Transverse colon (tissue), 4 donors: ENCODE results near the gene C1orf159. TPM values are rescaled to one million over a fixed set of nuclear protein-coding genes. Genes with fewer than 3 reads are reported as not detected.
"Not testable (repeated sequence)": the region's sequence is repeated elsewhere in the genome, so short reads cannot be mapped to it uniquely, and the experiment has no call there.

Experiments
- DNase-seq: peaks from one replicate; pipeline ENCODE4 v3.0.0-alpha.2; 2019
- H3K27ac ChIP-seq, 4 donors: fragments of 200-600 bp; sonication (generic); 2 replicates each; pipeline ENCODE4 v1.5.1; 2016 to 2018; ENCODE audit warnings: inconsistent platforms in 4 of 4
- H3K27me3 ChIP-seq: fragments of 200-600 bp; sonication (generic); 2 replicates; pipeline ENCODE4 v1.5.1; 2017; ENCODE audit warnings: inconsistent platforms
- H3K36me3 ChIP-seq, 4 donors: fragments of 200-600 bp; sonication (generic); 2 replicates each; pipeline ENCODE4 v1.5.1; 2017 to 2019; ENCODE audit warnings: inconsistent platforms in 4 of 4
- H3K4me1 ChIP-seq, 4 donors: fragments of 200-600 bp; sonication (generic); 2 replicates each; pipeline ENCODE4 v1.5.1; 2017 to 2020; ENCODE audit warnings: inconsistent platforms in 4 of 4
- H3K4me3 ChIP-seq, 4 donors: fragments of 200-600 bp; sonication (generic); 1 replicate in 1 of 4; 2 replicates in 3 of 4; pipeline versions ENCODE4 v1.5.1 to v1.6.1; 2017 to 2019; ENCODE audit warnings: inconsistent platforms in 4 of 4
- H3K9me3 ChIP-seq, 2 donors: fragments of 200-600 bp; sonication (generic); 2 replicates each; pipeline ENCODE4 v1.5.1; 2017 to 2019; ENCODE audit warnings: inconsistent platforms in 2 of 2
- EP300 ChIP-seq: sonication (generic); formaldehyde crosslinking; IDR thresholded peaks from one replicate; pipeline ENCODE4 v1.6.1; 2017; ENCODE audit warnings: antibody characterized with exemption, low read depth
- POLR2A ChIP-seq: fragments of 450-650 bp; IDR thresholded peaks from one replicate; pipeline ENCODE4 v1.6.1; 2016; ENCODE audit warnings: antibody characterized with exemption, mild to moderate bottlenecking, moderate library complexity
- POLR2AphosphoS5 ChIP-seq, 3 donors: sonication (generic); formaldehyde crosslinking; IDR thresholded peaks; one replicate each; pipeline ENCODE4 v1.6.1; 2016; ENCODE audit warnings: antibody characterized with exemption in 3 of 3
- WGBS, 2 donors: methylation state at CpG; one replicate each; pipeline ENCODE4 v1.1.5; 2018; ENCODE audit warnings: low coverage in 1 of 2; 5-methylcytosine and 5-hydroxymethylcytosine counted together
- in situ Hi-C, 4 donors: fragments of 200-750 bp; cut with MboI; loops; one replicate each; pipeline versions ENCODE4 v1.15.0 to v1.15.1; 2017; ENCODE audit warnings: low sequenced_read_pairs in 3 of 4, low pct_ligation_motif_present in 1 of 4, low pct_unique_long_range_greater_than_20kb in 1 of 4
- intact Hi-C: fragments of 100-400 bp; cut with DNase I; formaldehyde crosslinking; loops from one replicate; pipeline ENCODE4 v1.15.1; 2023; ENCODE audit warnings: low total_unique reads
- total RNA-seq, 4 donors: library from RNA; depleted of rRNA; stranded (reverse); fragments of >200 nt; gene quantifications; one replicate each; pipeline ENCODE4 v1.1.0, GENCODE V29; 2016
- TF ChIP-seq, protein P1 (sequence below), 5 experiments: fragments of 200-600 bp in 3 of 5; fragments of 450-650 bp in 2 of 5; sonication (generic) in 3 of 5; IDR thresholded peaks; 1 replicate in 2 of 5; 2 replicates in 3 of 5; pipeline ENCODE4 v1.5.1; 2016 to 2017; ENCODE audit warnings: antibody characterized with exemption in 5 of 5, inconsistent platforms in 3 of 5, mild to moderate bottlenecking in 2 of 5, moderate library complexity in 1 of 5

Gene C1orf159
- total RNA-seq, 4 donors from 2014 or later: 23.6 to 108 (median 47.3) TPM

DNA sequence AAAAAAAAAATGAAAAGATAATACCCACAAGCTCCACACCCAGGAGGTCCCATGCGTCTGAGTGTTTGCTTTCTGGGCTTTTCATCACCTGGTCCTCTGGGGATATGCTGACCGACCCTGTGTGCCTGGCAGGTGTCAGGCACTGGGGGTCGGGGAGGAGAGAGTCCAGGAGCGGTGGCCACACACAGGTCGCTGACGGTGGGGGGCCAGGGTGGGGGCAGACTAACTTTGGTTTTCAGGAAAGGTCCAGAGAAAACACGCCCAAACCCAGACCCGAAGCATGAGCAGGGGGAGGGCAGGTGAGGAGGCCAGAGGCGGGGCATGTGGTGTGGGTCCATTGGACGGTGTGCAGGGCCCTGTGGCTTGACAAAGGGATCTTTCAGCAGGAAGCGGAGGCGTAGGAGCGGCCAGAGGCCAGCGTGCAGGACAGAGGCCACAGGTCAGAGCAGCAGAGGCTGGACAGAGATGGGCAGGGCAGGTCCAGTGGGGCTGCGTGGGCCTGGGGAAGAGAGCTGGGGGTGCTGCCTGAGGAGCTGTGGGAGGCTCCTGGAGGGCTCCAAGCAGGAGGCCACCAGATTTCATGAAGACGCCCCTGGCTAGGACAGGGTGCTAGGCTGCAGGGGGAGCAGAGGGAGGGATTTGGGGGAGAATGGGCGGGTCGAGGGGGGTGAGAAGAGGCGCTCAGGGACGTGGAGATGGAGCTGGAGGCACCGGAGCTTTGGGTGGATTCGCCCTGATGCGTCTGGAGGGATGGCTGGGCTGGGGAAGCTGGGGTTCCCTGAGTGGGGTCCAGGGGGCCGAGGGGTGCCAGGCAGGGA is 57.6 kb downstream of the C1orf159 start:
- no peak overlapping the region for H3K27ac ChIP-seq
- DNase-seq: no peak
- peaks cover 66% of the 10 kb centered on the region for H3K27me3 ChIP-seq
- no peaks in the 10 kb centered on the region for H3K9me3 ChIP-seq
- H3K4me1 ChIP-seq: peaks cover 9 to 33% (median 26%) of the 10 kb centered on the region in 4 donors
- peak overlapping the region in 1 of 4 donors; percentile 67 for H3K4me3 ChIP-seq
- no peak for TF ChIP-seq POLR2A
- TF ChIP-seq EP300: no peak
- no peak for TF ChIP-seq POLR2AphosphoS5 (IDR thresholded peaks at IDR 0.05)
- TF ChIP-seq, protein P1, sequence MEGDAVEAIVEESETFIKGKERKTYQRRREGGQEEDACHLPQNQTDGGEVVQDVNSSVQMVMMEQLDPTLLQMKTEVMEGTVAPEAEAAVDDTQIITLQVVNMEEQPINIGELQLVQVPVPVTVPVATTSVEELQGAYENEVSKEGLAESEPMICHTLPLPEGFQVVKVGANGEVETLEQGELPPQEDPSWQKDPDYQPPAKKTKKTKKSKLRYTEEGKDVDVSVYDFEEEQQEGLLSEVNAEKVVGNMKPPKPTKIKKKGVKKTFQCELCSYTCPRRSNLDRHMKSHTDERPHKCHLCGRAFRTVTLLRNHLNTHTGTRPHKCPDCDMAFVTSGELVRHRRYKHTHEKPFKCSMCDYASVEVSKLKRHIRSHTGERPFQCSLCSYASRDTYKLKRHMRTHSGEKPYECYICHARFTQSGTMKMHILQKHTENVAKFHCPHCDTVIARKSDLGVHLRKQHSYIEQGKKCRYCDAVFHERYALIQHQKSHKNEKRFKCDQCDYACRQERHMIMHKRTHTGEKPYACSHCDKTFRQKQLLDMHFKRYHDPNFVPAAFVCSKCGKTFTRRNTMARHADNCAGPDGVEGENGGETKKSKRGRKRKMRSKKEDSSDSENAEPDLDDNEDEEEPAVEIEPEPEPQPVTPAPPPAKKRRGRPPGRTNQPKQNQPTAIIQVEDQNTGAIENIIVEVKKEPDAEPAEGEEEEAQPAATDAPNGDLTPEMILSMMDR (IDR thresholded peaks at IDR 0.05): no peak
- H3K36me3 ChIP-seq: no peaks in the 10 kb centered on the region
- 0 to 13% methylated on average over 9 to 24 of the region's 24 CpGs for WGBS, 2 donors
- in situ Hi-C loops: no loop called here
- intact Hi-C loops: no loop called here

DNA sequence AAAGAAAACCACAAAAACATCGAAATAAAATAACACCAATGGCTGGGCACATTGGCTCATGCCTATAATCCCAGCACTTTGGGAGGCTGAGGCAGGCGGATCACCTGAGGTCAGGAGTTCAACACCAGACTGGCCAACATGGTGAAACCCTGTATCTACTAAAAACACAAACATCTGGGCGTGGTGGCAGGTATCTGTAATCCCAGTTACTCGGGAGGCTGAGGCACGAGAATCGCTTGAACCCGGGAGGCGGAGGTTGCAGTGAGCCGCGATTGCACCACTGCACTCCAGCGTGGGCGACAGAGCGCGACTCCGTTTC is 58.2 kb downstream of the C1orf159 start:
- H3K9me3 ChIP-seq, DNase-seq, H3K36me3 ChIP-seq, in situ Hi-C loops, H3K4me3 ChIP-seq, intact Hi-C loops, H3K27ac ChIP-seq: not testable (repeated sequence)
- 50 to 55% methylated on average over 2 to 15 of the region's 15 CpGs for WGBS, 2 donors
- peaks cover 60% of the 10 kb centered on the region for H3K27me3 ChIP-seq
- peaks cover 9 to 33% (median 26%) of the 10 kb centered on the region in 4 donors for H3K4me1 ChIP-seq

DNA sequence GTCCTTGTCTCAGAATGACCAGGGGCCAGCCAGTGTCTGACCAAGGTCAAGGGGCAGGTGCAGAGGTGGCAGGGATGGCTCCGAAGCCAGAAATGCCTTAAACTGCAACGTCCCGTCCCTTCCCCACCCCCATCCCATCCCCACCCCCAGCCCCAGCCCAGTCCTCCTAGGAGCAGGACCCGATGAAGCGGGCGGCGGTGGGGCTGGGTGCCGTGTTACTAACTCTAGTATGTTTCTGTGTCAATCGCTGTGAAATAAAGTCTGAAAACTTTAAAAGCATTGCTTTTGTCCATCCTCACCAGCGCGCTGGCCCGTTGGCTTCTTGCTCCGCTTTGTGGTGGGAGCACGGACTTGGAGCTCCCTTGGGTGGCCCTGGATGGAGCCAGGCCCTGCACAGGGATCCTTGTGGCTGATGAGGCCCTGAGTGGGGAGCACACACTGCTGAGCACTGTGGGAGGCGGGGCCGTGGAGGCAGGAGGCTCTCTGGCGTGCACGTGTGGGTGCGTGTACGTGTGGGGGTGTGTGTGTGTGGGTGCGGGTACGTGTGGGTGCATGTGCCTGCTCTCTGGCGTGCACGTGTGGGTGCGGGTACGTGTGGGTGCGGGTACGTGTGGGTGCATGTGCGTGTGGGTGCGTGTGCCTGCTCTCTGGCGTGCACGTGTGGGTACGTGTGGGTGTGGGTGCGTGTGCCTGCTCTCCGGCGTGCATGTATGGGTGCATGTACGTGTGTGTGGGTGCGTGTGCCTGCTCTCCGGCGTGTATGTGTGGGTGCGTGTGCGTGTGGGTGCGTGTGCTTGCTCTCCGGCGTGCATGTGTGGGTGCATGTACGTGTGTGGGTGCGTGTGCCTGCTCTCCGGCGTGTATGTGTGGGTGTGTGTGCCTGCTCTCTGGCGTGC is 59.8 kb downstream of the C1orf159 start:
- TF ChIP-seq, protein P1 (IDR thresholded peaks at IDR 0.05): no peak
- TF ChIP-seq POLR2AphosphoS5 (IDR thresholded peaks at IDR 0.05): no peak
- no peak for TF ChIP-seq POLR2A
- no peak for TF ChIP-seq EP300
- Histone ChIP-seq H3K4me1 (peaks cover 9 to 26% (median 20%) of the 10 kb centered on the region in 4 donors), H3K4me3 (no peak overlapping the region), H3K9me3 (no peaks in the 10 kb centered on the region), H3K27me3 (peaks cover 45% of the 10 kb centered on the region), H3K36me3 (no peaks in the 10 kb centered on the region), H3K27ac (no peak overlapping the region)
- 85% methylated on average over 47 of the region's 50 CpGs; no CpG with 5 or more reads in 1 of the 2 donors for WGBS, 2 donors
- in situ Hi-C loops (no loop called here), intact Hi-C loops (no loop called here)
- no peak for DNase-seq

DNA sequence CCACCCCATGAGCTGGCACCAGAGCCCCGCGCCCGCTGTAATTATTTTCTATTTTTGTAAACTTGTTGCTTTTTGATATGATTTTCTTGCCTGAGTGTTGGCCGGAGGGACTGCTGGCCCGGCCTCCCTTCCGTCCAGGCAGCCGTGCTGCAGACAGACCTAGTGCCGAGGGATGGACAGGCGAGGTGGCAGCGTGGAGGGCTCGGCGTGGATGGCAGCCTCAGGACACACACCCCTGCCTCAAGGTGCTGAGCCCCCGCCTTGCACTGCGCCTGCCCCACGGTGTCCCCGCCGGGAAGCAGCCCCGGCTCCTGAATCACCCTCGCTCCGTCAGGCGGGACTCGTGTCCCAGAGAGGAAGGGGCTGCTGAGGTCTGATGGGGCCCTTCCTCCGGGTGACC is 60.9 kb downstream of the C1orf159 start:
- Histone ChIP-seq H3K36me3 (no peaks in the 10 kb centered on the region), H3K4me1 (peaks cover 9 to 27% (median 18%) of the 10 kb centered on the region in 4 donors), H3K27ac (no peak overlapping the region), H3K9me3 (no peaks in the 10 kb centered on the region), H3K27me3 (peaks cover 34% of the 10 kb centered on the region), H3K4me3 (no peak overlapping the region)
- no peak for TF ChIP-seq EP300
- no peak for TF ChIP-seq POLR2AphosphoS5 (IDR thresholded peaks at IDR 0.05)
- TF ChIP-seq, protein P1 (IDR thresholded peaks at IDR 0.05): no peak
- TF ChIP-seq POLR2A: no peak
- intact Hi-C loops: no loop called here
- in situ Hi-C loops: no loop called here
- WGBS, 2 donors: 90% methylated on average over 2 to 23 of the region's 23 CpGs
- DNase-seq: no peak
